HG02759 (cell line): ENCODE data around the gene TSR2.
A peak's percentile ranks its signal among the peaks of the same experiment; 100 is the strongest.

Source experiments
- ATAC-seq: cut with Tn5 transposase; IDR thresholded peaks from one replicate; pipeline ENCODE4 v1.9.1; 2021; ENCODE audit warnings: mild to moderate bottlenecking, moderate library complexity; ENCODE audit not compliant: unreplicated experiment

Gene TSR2

DNA sequence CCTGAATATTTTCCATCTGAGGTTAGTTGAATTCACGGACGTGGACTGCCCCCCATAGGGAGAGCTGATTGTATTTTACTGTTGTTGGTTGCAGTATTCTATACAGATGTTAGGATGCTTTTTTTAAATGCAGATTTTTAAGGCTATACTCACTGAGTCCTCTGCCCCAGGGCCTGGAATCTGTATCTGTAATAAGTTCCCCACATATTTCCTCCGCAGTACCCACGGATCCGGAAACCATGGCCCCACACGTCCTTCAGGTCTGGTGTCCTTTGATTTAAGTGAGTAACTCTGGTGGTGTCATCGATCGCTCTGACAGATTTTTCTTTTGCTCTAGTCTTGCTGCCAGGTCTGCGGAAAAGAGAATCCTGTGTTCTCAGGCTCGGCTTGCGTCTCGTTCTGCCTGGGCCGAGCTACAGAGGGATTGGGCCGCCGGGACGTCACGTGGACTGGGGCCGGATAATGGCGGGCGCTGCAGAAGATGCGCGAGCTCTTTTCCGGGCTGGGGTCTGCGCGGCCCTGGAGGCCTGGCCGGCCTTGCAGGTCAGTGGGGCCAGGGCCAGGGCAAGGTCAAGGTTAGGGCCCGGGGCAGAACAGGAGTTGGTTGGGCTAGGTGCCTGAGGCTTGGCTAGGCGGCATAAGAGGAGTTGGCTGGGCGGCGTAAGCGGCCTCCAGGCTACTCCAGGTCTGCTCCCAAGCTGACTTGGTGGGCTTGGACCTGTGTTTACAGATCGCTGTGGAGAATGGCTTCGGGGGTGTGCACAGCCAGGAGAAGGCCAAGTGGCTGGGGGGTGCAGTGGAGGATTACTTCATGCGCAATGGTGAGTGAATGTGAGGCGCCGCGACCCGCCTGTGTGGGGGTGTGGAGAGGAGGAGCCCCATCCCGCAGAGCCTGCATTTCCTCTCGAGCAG, at the start of gene TSR2:
TSR2 (plus strand) TSS at position 445 of the 912 bp plus-strand sequence; CDS start at position 463, 18 bp downstream.
- peak; percentile 98 for ATAC-seq

GRCh38 chrX:54397113-54397512, 43.1 kb upstream of the TSR2 start:
- no peak for ATAC-seq

DNA sequence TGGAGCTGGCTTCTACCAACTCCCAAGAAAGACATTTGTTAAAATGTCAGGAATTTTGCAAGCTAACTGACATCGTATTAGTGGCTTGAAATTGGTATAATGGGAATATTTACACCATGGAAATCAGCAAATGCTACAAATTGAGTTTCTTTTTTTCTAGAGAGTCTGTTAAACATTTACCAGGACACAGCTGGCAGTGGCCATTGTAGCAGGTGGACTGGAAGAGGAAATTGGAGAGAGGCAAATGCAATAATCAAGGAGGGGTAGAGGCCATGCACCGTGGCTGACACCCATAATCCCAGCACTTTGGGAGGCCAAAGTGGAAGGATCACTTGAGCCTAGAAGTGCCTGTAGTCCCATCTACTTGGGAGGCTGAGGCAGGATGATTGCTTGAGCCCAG, 32.9 kb upstream of the TSR2 start:
- ATAC-seq = no peak

DNA sequence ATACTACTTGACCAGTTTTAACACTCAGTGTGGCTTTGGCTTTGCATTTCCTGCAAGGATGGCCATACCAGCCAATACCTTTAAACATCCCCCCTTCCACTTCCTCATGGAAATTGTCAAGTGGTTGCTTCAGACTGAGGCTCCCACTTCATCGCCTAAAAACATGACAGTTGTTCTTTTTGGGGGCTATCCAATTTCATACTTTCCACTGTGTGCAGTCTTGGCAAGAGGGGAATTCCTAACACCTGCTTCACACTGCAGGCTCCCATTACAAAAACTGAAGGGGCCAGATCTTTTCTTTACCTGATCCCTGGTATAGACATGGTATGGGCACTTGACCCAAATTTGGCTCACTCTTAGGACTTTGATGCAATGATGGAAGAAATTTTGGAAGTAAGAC, 28.5 kb upstream of the TSR2 start:
- no peak for ATAC-seq

GRCh38 chrX:54413753-54414152, 26.5 kb upstream of the TSR2 start:
- no peak for ATAC-seq

DNA sequence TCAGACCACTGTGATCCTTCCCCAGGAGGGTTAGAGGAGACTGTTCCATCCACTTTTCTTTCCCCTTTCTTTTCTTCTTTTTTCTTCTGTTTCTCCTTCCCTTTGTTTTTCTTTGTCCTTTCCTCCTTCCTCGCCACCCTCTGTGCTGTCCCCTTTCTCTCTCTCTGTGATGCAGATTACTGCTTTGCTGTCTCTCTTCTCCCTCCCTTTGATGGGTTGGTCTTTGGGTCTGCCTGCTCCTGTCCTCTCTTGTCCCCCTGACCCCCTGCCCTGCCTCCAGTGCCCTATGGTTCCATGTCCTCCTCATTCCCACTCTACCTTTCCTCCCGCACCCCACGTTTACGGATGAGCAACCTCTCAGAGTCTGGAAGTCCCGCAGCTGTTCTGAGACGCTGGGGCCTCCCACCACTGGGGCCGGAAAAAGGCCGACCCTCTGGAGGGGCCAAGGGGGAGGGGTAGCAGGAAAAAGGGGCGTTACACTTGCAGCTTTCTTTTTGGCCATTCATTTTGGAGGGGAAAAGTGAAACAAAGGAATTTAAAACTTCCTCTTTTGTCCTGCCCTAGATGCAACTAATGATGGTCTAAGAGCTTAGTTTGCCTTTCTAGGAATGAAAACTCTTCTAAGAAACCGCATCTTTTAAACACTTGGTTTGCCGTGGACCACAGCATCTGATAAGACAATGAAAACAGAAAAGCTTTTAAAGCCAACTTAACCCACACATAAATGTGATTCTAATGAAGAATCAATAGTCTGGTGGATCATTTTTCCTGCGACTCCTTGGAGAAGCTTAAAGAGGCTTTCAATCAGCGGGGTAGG, 24.5 kb upstream of the TSR2 start:
- no peak for ATAC-seq

DNA sequence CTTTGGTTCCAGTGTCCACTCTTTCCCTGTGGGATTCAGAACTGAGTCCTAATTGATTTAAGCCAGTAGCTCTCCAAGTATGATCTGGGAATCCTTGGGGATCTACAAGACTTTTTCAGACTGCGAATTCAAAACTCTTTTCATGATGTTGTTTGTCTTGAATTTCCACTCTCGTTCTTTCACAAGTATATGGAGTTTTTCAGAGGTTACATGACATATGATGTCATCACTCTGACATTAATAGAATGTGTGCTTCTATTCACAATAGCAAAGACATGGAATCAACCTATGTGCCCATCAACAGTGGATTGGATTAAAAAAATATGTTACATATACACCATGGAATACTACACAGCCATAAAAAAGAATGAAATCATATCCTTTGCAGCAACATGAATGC, 23.2 kb upstream of the TSR2 start:
- ATAC-seq = no peak

- ATAC-seq = no peak
Measured at GRCh38 chrX:54419559-54420302, 20.5 kb upstream of the TSR2 start.

DNA sequence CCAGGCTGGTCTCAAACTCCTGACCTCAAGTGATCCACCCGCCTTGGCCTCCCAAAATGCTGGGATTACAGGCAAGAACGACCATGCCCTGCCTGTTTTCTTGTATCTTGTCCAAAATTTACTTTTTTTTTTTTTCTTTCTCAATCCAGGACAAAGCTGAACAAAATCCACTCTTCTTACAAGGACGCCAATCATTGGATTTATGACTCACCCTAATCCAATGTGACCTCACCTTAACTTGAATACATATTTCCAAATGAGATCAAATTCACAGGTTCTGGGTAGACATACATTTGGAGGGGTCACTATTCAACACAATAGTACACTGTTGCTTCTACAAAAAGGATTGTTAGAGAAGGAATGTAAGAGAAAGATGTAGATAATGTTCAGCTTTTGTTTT, 18.0 kb upstream of the TSR2 start:
- no peak for ATAC-seq

DNA sequence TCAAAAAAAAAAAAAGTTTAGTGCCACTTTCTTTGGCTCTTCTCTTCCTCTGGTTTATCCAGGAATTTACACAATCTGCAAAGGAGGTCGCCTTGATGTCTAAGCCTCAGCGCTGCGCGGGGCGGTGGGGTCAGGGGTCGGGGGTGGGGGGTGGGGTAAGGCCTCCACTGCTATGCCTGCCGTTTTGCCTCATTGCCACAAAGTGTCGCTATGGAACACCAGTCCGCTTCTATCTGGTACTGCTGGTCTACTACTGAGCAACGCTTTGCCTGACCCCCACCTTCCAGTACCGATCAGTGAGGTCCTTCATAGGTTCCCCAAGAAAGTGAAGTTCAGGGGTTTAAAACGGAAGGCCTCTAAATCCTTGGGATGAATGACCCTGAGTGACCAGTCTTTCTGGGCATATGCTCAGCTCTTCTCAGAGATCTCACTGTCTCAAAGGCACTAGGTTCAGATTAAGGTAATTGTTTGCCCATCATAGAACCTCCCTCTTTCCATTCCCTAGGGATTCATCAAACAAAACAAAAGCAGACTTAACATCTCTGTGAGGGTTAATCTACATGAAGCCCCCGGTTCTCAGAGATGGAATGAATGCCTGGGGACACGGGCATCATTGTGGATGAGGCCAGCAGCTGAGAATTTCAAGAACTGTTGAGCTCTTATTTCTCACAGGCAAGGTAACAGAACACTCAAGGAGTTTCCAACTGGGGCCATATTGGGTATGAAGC, 16.9 kb upstream of the TSR2 start:
- ATAC-seq = no peak

DNA sequence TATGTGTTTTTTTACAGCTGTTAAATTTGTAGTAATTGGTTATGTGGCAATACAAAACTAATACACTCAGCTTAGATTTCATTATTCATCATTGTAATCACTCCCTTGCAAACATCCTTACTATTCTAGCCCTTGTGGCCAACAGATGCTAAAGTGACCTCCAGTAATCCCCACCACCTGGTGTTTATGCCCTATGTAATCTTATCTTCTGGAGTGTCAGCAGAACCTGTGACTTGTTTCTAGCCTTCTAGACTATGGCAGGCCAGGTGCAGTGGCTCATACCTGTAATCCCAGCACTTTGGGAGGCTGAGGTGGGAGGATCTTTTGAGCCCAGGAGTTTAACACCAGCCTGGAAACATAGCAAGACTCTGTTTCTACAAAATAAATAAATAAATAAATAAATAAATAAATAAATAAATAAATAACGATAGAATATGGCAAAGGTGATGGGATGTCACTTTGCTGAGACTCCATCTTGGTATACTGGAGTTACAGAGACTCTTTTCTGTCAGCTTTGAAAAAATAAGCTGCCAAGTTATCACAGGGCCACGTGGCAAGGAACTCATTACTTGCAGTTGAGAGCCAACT, 12.3 kb upstream of the TSR2 start:
- ATAC-seq = no peak

- ATAC-seq = no peak
Measured at GRCh38 chrX:54430519-54430918, 9.7 kb upstream of the TSR2 start.

- no peak for ATAC-seq
Measured at GRCh38 chrX:54435121-54435520, 5.1 kb upstream of the TSR2 start.

- ATAC-seq = no peak
Measured at GRCh38 chrX:54442790-54443189, 2.6 kb downstream of the TSR2 start.

DNA sequence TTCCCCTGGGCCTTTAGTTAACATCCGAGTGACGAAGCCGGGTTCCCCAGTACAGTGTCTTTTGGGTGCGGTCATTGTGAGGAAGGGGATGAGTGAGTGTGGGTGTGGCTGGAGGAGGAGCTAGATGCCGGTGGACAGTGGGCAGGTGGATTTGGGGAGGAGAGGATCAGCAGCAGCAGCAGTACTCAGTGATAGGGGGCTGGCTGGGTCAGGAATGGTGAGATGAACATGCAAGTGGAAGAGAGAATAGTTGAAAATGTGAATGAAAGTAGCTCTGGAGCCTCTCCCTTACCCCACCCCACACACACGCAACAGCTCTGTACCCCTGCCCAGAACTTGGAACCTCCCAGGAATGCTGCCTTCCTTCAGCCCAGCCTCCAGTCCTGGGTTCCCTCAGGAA, 4.5 kb downstream of the TSR2 start:
- no peak for ATAC-seq

DNA sequence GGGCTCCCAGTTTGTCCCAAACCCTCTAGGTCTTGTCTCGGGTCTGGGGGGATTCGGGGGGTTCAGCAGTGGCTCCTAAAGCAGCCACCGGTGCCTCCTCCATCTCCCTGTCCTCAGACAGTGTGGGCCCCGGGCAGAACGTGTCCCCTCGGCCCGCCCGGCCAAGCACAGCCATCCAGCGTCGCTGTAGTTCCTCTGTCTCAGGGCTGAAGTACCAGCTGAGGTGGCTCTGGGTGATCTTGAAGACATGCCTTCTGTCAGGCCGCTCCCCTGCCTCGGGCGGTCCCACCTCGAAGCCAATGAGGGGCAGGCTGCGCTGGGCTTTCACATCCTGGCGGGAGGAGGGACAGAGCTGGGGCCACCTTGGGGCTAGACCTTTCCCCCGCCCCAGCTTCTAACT, 5.9 kb downstream of the TSR2 start:
- no peak for ATAC-seq

- no peak for ATAC-seq
Measured at GRCh38 chrX:54447461-54447860, 7.3 kb downstream of the TSR2 start.

- no peak for ATAC-seq
Measured at GRCh38 chrX:54449929-54450328, 9.7 kb downstream of the TSR2 start.

- no peak for ATAC-seq
Measured at GRCh38 chrX:54452920-54453319, 12.7 kb downstream of the TSR2 start.

- no peak for ATAC-seq
Measured at GRCh38 chrX:54470054-54470760, 30.0 kb downstream of the TSR2 start.
